Ovary (tissue), 9 donors: ENCODE results near the gene SLC23A3. TPM values are rescaled to one million over a fixed set of nuclear protein-coding genes. Genes with fewer than 3 reads are reported as not detected.

Experiments used
- DNase-seq, 5 donors: peaks; one replicate each; pipeline ENCODE4 v3.0.0-alpha.2; 2019 to 2020
- H3K27ac ChIP-seq, 2 donors: fragments of 200-600 bp; one replicate each; pipeline versions ENCODE4 v1.5.1 to v1.8.0; 2019 to 2022
- H3K27me3 ChIP-seq: fragments of 200-600 bp; one replicate; pipeline ENCODE4 v1.8.0; 2022
- H3K36me3 ChIP-seq: fragments of 200-600 bp; sonication (generic); one replicate; pipeline ENCODE4 v1.5.1; 2019
- H3K4me1 ChIP-seq: one replicate; pipeline ENCODE4 v1.8.1; 2013; ENCODE audit warnings: mild to moderate bottlenecking, moderate library complexity; ENCODE audit not compliant: insufficient read depth
- H3K4me3 ChIP-seq: fragments of 200-600 bp; sonication (generic); one replicate; pipeline ENCODE4 v1.5.1; 2017
- H3K9me3 ChIP-seq, 2 donors: fragments of 200-600 bp in 1 of 2; sonication (generic) in 1 of 2; one replicate each; pipeline versions ENCODE4 v1.5.1 to v1.8.1; 2013 to 2019; ENCODE audit warnings: mild to moderate bottlenecking in 1 of 2, moderate library complexity in 1 of 2
- EP300 ChIP-seq: sonication (generic); formaldehyde crosslinking; IDR thresholded peaks from one replicate; pipeline ENCODE4 v1.6.1; 2017; ENCODE audit warnings: antibody characterized with exemption
- POLR2A ChIP-seq: fragments of 450-650 bp; IDR thresholded peaks from one replicate; pipeline ENCODE4 v1.6.1; 2017; ENCODE audit warnings: antibody characterized with exemption, mild to moderate bottlenecking, moderate library complexity
- WGBS, 3 donors: extraction: QIAGEN DNeasy Blood & Tissue Kit in 1 of 3; methylation state at CpG; one replicate each; pipeline versions ENCODE4 v1.1.5 to v1.1.7; 2013 to 2017; 5-methylcytosine and 5-hydroxymethylcytosine counted together
- intact Hi-C, 4 donors: fragments of 100-400 bp; cut with DNase I; formaldehyde crosslinking; loops; one replicate each; pipeline versions ENCODE4 v1.11.0 to v1.15.1; 2022 to 2023
- polyA plus RNA-seq, 2 donors: library from polyadenylated mRNA; stranded (reverse); fragments of 200-250 nt in 1 of 2; fragments of 350-450 nt in 1 of 2; fragmentation: Illumina TruSeq in 1 of 2; extraction: RNeasy Lipid Tissue Mini Kit (QIAGEN cat#74804) in 1 of 2; gene quantifications; one replicate each; pipeline ENCODE4 v1.2.3, GENCODE V29; 2013 to 2014
- total RNA-seq, 7 donors: library from RNA; depleted of rRNA in 2 of 7; stranded (reverse); fragments of >200 nt in 2 of 7; fragmentation: NEBNext Ultra II Directional in 3 of 7; extraction: Animal tissue kit (Norgen Biotek cat#: 25700) in 3 of 7; gene quantifications; one replicate each; pipeline versions ENCODE4 v1.1.0 to v1.2.4, GENCODE V29; 2016 to 2023
- TF ChIP-seq, protein P1 (sequence below), 3 donors: fragments of 450-650 bp in 2 of 3; fragments of 200-600 bp in 1 of 3; IDR thresholded peaks; one replicate each; pipeline versions ENCODE4 v1.5.1 to v1.8.0; 2016 to 2022; ENCODE audit warnings: antibody characterized with exemption in 3 of 3, mild to moderate bottlenecking in 1 of 3
- donor health status: DM: no; HTN: no; CAD: no; lungs with moderate emphysema.
- donor health status: DM: no; HTN: no; CAD: no.
- donor health status: Bipolar disorder and iron deficiency.
- donor health status: DM: yes; HTN: yes; CAD: no.
- donor health status: DM: no; HTN: no; CAD: no.
- donor health status: DM: yes; HTN: yes; CAD: no.

Gene SLC23A3
- total and polyA plus RNA-seq, 9 donors, result 0.81 to 4.5 (median 1.3) TPM

- Histone ChIP-seq H3K27ac (no peak overlapping the region), H3K27me3 (no peaks in the 10 kb centered on the region), H3K36me3 (no peaks in the 10 kb centered on the region), H3K4me3 (no peak overlapping the region), H3K4me1 (no peaks in the 10 kb centered on the region), H3K9me3 (no peaks in the 10 kb centered on the region)
- no peak for DNase-seq
- 63 to 73% (median 66%) methylated on average over 5 of the region's 5 CpGs for WGBS, 3 donors
- TF ChIP-seq POLR2A, result no peak
- no peak for TF ChIP-seq EP300
- TF ChIP-seq, protein P1, sequence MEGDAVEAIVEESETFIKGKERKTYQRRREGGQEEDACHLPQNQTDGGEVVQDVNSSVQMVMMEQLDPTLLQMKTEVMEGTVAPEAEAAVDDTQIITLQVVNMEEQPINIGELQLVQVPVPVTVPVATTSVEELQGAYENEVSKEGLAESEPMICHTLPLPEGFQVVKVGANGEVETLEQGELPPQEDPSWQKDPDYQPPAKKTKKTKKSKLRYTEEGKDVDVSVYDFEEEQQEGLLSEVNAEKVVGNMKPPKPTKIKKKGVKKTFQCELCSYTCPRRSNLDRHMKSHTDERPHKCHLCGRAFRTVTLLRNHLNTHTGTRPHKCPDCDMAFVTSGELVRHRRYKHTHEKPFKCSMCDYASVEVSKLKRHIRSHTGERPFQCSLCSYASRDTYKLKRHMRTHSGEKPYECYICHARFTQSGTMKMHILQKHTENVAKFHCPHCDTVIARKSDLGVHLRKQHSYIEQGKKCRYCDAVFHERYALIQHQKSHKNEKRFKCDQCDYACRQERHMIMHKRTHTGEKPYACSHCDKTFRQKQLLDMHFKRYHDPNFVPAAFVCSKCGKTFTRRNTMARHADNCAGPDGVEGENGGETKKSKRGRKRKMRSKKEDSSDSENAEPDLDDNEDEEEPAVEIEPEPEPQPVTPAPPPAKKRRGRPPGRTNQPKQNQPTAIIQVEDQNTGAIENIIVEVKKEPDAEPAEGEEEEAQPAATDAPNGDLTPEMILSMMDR (IDR thresholded peaks at IDR 0.05), result no peak
- intact Hi-C loops, result no loop called here
Measured at GRCh38 chr2:219198974-219199373, 29.1 kb upstream of the SLC23A3 start.

DNA sequence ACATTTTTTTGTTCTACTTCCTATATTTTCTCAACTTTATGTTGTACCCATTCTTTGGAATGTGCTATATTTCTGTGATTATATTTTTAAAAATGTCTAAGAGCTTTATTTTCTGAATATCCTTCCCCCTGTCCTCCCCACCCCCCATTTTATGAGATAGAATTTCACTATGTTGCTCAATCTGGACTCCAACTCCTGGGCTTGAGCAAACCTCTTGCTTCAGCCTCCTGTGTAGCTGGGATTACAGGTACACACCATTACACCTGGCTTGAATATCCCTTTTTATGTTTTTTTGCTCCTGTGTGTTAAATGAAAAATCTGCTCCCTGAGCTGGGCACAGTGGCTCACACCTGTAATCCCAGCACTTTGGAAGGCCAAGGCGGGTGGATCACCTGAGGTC is 27.6 kb upstream of the SLC23A3 start:
- no peak for DNase-seq
- no peak for TF ChIP-seq EP300
- TF ChIP-seq POLR2A, result no peak
- TF ChIP-seq, protein P1 (IDR thresholded peaks at IDR 0.05), result no peak
- H3K36me3 ChIP-seq, result no peaks in the 10 kb centered on the region
- H3K27me3 ChIP-seq, result no peaks in the 10 kb centered on the region
- no peak overlapping the region for H3K4me3 ChIP-seq
- intact Hi-C loops, result no loop called here
- H3K27ac ChIP-seq, result no peak overlapping the region
- H3K4me1 ChIP-seq, result no peaks in the 10 kb centered on the region
- 78 to 90% (median 88%) methylated on average over 1 of the region's 1 CpG for WGBS, 3 donors
- H3K9me3 ChIP-seq, result no peaks in the 10 kb centered on the region

- intact Hi-C loops, result no loop called here
- WGBS, 3 donors, result 80 to 86% (median 83%) methylated on average over 7 of the region's 7 CpGs
- Histone ChIP-seq H3K27me3 (no peaks in the 10 kb centered on the region), H3K9me3 (no peaks in the 10 kb centered on the region), H3K4me1 (no peaks in the 10 kb centered on the region), H3K4me3 (no peak overlapping the region), H3K36me3 (no peaks in the 10 kb centered on the region), H3K27ac (no peak overlapping the region)
- no peak for DNase-seq
- TF ChIP-seq, protein P1 (IDR thresholded peaks at IDR 0.05), result no peak
- no peak for TF ChIP-seq EP300
- no peak for TF ChIP-seq POLR2A
Measured at GRCh38 chr2:219186754-219187456, 17.1 kb upstream of the SLC23A3 start.

DNA sequence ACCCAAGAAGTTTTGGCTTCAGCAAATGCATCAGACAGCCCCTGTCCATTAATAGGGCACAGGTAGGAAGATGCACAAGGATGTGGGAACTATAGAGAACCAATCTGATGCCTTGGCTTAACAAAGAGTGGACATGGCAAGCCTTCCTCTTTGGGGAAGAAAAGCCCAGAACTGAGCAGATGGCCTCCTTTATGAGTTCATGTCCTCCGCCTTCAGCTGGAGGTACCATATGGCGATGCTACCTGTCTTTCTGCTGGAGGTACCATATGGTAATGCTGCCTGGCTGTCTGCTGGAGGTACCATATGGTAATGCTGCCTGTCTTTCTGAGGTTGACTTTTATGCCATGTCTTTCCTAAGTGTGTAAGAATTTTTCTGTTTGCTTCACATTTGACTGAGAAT is 14.3 kb upstream of the SLC23A3 start:
- DNase-seq, result peak in 1 of 5 donors; percentile 1
- peaks cover 3% of the 10 kb centered on the region for H3K4me1 ChIP-seq
- H3K27ac ChIP-seq, result no peak overlapping the region
- H3K9me3 ChIP-seq, result no peaks in the 10 kb centered on the region
- TF ChIP-seq POLR2A (no peak), EP300 (no peak)
- TF ChIP-seq, protein P1 (IDR thresholded peaks at IDR 0.05), result no peak
- intact Hi-C loops, result loop anchor here in 1 of 4 donors (5.0 kb wide), 1 partner anchor 33 kb away; the partner anchor contains the start of gene ABCB6
- H3K4me3 ChIP-seq, result no peak overlapping the region
- H3K27me3 ChIP-seq, result no peaks in the 10 kb centered on the region
- H3K36me3 ChIP-seq, result no peaks in the 10 kb centered on the region
- WGBS, 3 donors, result 97 to 98% (median 97%) methylated on average over 2 of the region's 2 CpGs
